Testis (tissue), 2 donors: ENCODE results near the gene NCL.

ENCODE experiments used
- CTCF ChIP-seq, 3 experiments: fragments of 450-650 bp in 2 of 3; fragments of 200-600 bp in 1 of 3; sonication (generic) in 1 of 3; IDR thresholded peaks; one replicate each; pipeline ENCODE4 v1.5.1; 2016 to 2019; ENCODE audit warnings: antibody characterized with exemption in 3 of 3, mild to moderate bottlenecking in 2 of 3, moderate library complexity in 1 of 3
- POLR2A ChIP-seq: fragments of 450-650 bp; IDR thresholded peaks from one replicate; pipeline ENCODE4 v1.6.1; 2017; ENCODE audit warnings: antibody characterized with exemption, mild to moderate bottlenecking, moderate library complexity

- TF ChIP-seq POLR2A = no peak
- no peak for TF ChIP-seq CTCF (IDR thresholded peaks at IDR 0.05)
Measured at GRCh38 chr2:231470246-231470900, 6.1 kb upstream of the NCL start.
